Measurements from ENCODE around the gene TP73. TPM values are rescaled to one million over a fixed set of nuclear protein-coding genes. Genes with fewer than 3 reads are reported as not detected.

The TP73 gene
- total and polyA plus RNA-seq, 2 donors (not counting 1 experiment from before 2014, with no cell fraction given): 1.2 to 2.4 TPM

DNA sequence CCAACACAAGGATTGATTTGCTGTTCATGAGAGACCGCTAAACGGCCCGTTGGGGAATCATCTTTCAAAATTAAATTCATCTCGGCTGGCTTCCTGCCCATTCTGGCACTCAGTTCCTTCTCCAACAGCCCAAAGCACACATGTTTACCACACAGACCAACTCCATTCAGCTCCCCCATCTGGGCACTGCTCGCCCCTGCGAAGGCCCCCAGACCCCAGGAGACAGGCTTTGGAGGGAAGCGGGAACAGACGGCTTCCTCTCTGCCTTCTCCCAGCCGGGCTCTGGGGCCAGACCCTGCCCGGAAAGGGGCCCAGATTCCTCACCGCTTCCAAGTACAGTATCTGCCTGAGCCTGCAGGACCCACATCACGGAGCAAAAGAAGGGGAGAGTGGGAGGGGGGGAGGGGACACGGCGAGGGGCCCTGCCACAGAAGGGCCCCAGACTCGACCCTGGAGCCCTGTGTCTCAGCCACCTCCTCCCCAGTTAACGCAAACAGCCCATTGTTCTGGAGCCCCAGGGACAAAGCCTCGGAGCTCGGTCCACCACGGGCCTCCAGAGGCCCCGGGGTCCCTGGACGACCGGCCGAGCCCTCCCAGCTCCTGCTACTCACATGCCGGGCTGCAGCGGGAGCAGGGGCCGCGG lies 41.7 kb upstream of the TP73 start:
- H3K4me1 ChIP-seq (ENCODE audit: control insufficient read depth in 2 of 2, insufficient read depth in 2 of 2, low read length in 2 of 2): peaks cover 15 to 17% of the 10 kb centered on the region in 2 donors
- DNase-seq (no peak), ATAC-seq (ENCODE audit: low read depth) (no peak)
- H4K20me1 ChIP-seq (ENCODE audit: control insufficient read depth, insufficient read depth, low read length, poor library complexity, severe bottlenecking): no peaks in the 10 kb centered on the region
- H3K4me1 Mint-ChIP-seq: peaks cover 13% of the 10 kb centered on the region
- peaks cover 0 to 44% (median 12%) of the 10 kb centered on the region in 4 experiments for H3K27me3 ChIP-seq (replicated peaks in 1 of 4; ENCODE audit: control extremely low read depth in 1 of 4, control insufficient read depth in 3 of 4, insufficient read depth in 4 of 4, low read length in 3 of 4)
- no peaks in the 10 kb centered on the region for H3K79me2 ChIP-seq (ENCODE audit: control insufficient read depth, insufficient read depth, low read length)
- H3K4me3 Mint-ChIP-seq: peak overlapping the region; percentile 75
- WGBS (ENCODE audit: insufficient coverage): 2% methylated on average over 24 of the region's 27 CpGs
- peak overlapping the region; percentile 88 for H3K4me2 ChIP-seq (replicated peaks; ENCODE audit: low read depth, low read length, poor library complexity, severe bottlenecking)
- intact Hi-C loops (cut with micrococcal nuclease): no loop called here
- H3K9ac ChIP-seq (ENCODE audit: low read length): peak overlapping the region; percentile 55
- H3K4me3 ChIP-seq (ENCODE audit: control extremely low read depth in 1 of 5, extremely low read depth in 1 of 5, insufficient read depth in 1 of 5, low read depth in 2 of 5, low read length in 4 of 5): peak overlapping the region in 3 of 5 experiments; percentile 41 to 45 (median 44)
- TF ChIP-seq, protein P1, sequence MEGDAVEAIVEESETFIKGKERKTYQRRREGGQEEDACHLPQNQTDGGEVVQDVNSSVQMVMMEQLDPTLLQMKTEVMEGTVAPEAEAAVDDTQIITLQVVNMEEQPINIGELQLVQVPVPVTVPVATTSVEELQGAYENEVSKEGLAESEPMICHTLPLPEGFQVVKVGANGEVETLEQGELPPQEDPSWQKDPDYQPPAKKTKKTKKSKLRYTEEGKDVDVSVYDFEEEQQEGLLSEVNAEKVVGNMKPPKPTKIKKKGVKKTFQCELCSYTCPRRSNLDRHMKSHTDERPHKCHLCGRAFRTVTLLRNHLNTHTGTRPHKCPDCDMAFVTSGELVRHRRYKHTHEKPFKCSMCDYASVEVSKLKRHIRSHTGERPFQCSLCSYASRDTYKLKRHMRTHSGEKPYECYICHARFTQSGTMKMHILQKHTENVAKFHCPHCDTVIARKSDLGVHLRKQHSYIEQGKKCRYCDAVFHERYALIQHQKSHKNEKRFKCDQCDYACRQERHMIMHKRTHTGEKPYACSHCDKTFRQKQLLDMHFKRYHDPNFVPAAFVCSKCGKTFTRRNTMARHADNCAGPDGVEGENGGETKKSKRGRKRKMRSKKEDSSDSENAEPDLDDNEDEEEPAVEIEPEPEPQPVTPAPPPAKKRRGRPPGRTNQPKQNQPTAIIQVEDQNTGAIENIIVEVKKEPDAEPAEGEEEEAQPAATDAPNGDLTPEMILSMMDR (IDR thresholded peaks at IDR 0.05): no peak
- no peak for TF ChIP-seq EZH2 (IDR thresholded peaks at IDR 0.05; ENCODE audit: borderline replicate concordance, insufficient read depth, low read depth, low read length, poor library complexity, severe bottlenecking)
- no peaks in the 10 kb centered on the region for H3K9me3 ChIP-seq (ENCODE audit: control extremely low read depth in 1 of 3, control insufficient read depth in 2 of 3, insufficient read depth in 1 of 3, low read length in 2 of 3)
- no peaks in the 10 kb centered on the region for H3K36me3 ChIP-seq (replicated peaks in 1 of 2; ENCODE audit: control extremely low read depth in 1 of 2, control insufficient read depth in 1 of 2, extremely low read depth in 1 of 2, insufficient read depth in 2 of 2, low read length in 1 of 2)
- ChIA-PET POLR2A (no interaction called here), CTCF (no interaction called here)
- H2AFZ ChIP-seq (ENCODE audit: insufficient read depth, low read depth, low read length, poor library complexity, severe bottlenecking): peak overlapping the region; percentile 49
- H3K27ac Mint-ChIP-seq: no peak overlapping the region
- H3K9me3 Mint-ChIP-seq (ENCODE audit: insufficient read depth): no peaks in the 10 kb centered on the region
- no peak overlapping the region for H3K27ac ChIP-seq (ENCODE audit: low read length in 2 of 2)
- H3K27me3 Mint-ChIP-seq: peaks cover 30% of the 10 kb centered on the region

Measured in B cell (primary cell).